Thoracic aorta (tissue), 2 donors: ENCODE measurements around the gene POU3F1. TPM values are rescaled to one million over a fixed set of nuclear protein-coding genes. Genes with fewer than 3 reads are reported as not detected.

Source experiments
- ATAC-seq: fragments of 150-250 bp; one replicate; pipeline ENCODE4 v1.8.0; 2017; ENCODE audit warnings: low read depth; ENCODE audit not compliant: insufficient number of reproducible peaks, low FRiP score
- DNase-seq: peaks from one replicate; pipeline ENCODE4 v3.0.0-alpha.2; 2020; ENCODE audit warnings: low spot score
- H3K27ac ChIP-seq, 2 donors: fragments of 200-600 bp; sonication (generic); 1 replicate in 1 of 2; 2 replicates in 1 of 2; pipeline ENCODE4 v1.5.1; 2016; ENCODE audit warnings: mild to moderate bottlenecking in 2 of 2, moderate library complexity in 2 of 2
- H3K27me3 ChIP-seq: fragments of 200-600 bp; sonication (generic); replicated peaks from 2 replicates; pipeline ENCODE4 v1.6.0; 2016; ENCODE audit warnings: mild to moderate bottlenecking; ENCODE audit not compliant: insufficient read depth
- H3K36me3 ChIP-seq: fragments of 200-600 bp; sonication (generic); one replicate; pipeline ENCODE4 v1.5.1; 2016
- H3K4me1 ChIP-seq, 2 donors: fragments of 200-600 bp; sonication (generic); 1 replicate in 1 of 2; 2 replicates in 1 of 2; pipeline versions ENCODE4 v1.5.1 to v1.6.0; 2016; ENCODE audit warnings: low read depth in 2 of 2, mild to moderate bottlenecking in 1 of 2; ENCODE audit not compliant: control insufficient read depth in 1 of 2
- H3K4me3 ChIP-seq: fragments of 200-600 bp; sonication (generic); 2 replicates; pipeline ENCODE4 v1.5.1; 2016; ENCODE audit warnings: mild to moderate bottlenecking
- H3K9me3 ChIP-seq: fragments of 200-600 bp; sonication (generic); 2 replicates; pipeline ENCODE4 v1.5.1; 2016
- total RNA-seq, 2 donors: library from RNA; depleted of rRNA; stranded (reverse); fragments of >200 nt; gene quantifications; one replicate each; pipeline versions ENCODE4 v1.1.0 to v1.2.3, GENCODE V29; 2016
- TF ChIP-seq, protein P1 (sequence below): fragments of 200-600 bp; sonication (generic); IDR thresholded peaks from one replicate; pipeline ENCODE4 v1.5.1; 2019; ENCODE audit warnings: antibody characterized with exemption

The POU3F1 gene
- total RNA-seq, 2 donors from 2014 or later, result not detected

DNA sequence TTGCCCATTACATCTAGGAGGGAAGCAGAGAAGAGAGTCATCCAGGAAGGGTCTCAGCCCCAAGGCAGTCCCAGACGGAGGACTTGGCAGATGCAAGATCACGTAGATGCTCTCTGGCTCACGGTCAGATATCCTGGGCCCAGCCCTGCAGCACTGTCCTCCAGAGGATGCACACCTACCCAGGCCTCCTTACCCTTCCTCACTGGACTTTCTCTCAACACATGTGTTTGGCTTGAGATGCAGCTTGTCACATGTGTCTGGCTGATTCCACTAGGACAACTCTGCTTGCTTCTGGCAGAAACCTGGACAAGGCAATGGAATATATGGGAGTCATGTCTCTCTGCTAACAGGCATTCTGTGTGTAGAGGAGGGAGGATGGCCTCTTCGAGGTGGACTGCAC is 32.4 kb upstream of the POU3F1 start:
- H3K36me3 ChIP-seq, result no peaks in the 10 kb centered on the region
- ATAC-seq, result no peak
- TF ChIP-seq, protein P1, sequence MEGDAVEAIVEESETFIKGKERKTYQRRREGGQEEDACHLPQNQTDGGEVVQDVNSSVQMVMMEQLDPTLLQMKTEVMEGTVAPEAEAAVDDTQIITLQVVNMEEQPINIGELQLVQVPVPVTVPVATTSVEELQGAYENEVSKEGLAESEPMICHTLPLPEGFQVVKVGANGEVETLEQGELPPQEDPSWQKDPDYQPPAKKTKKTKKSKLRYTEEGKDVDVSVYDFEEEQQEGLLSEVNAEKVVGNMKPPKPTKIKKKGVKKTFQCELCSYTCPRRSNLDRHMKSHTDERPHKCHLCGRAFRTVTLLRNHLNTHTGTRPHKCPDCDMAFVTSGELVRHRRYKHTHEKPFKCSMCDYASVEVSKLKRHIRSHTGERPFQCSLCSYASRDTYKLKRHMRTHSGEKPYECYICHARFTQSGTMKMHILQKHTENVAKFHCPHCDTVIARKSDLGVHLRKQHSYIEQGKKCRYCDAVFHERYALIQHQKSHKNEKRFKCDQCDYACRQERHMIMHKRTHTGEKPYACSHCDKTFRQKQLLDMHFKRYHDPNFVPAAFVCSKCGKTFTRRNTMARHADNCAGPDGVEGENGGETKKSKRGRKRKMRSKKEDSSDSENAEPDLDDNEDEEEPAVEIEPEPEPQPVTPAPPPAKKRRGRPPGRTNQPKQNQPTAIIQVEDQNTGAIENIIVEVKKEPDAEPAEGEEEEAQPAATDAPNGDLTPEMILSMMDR, result no peak
- no peak overlapping the region for H3K4me3 ChIP-seq
- no peak for DNase-seq
- H3K27ac ChIP-seq, result no peak overlapping the region
- no peaks in the 10 kb centered on the region for H3K4me1 ChIP-seq
- no peaks in the 10 kb centered on the region for H3K9me3 ChIP-seq
- no peaks in the 10 kb centered on the region for H3K27me3 ChIP-seq

DNA sequence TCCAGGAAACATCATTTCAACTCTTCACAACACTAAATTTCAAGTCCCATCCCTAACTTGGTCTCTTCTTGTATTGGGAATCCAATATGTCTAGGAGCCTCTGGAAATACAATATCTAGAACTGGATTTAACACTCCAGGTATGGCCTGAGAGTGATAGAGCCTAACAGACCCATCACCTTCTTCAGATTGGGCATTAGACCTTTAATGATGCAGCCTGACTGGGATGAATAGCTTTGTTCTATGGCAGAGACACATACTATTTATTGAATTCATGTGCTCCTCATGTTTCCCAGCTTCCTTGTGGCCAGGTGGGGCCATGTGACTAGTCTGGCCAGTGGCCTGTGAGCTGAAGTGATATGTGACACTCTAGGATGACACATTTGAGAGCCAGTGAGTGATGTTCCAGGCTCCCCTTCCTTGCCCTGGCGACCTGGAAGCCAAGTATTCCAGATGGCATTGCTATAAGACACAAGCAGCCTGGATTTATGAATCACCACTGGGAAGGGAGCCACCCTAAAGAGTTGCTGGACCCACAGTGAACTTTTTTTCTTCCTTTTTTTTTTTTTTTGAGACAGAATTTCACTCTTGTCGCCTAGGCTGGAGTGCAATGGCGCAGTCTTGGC is 31.0 kb upstream of the POU3F1 start:
- no peak for ATAC-seq
- TF ChIP-seq, protein P1, result no peak

DNA sequence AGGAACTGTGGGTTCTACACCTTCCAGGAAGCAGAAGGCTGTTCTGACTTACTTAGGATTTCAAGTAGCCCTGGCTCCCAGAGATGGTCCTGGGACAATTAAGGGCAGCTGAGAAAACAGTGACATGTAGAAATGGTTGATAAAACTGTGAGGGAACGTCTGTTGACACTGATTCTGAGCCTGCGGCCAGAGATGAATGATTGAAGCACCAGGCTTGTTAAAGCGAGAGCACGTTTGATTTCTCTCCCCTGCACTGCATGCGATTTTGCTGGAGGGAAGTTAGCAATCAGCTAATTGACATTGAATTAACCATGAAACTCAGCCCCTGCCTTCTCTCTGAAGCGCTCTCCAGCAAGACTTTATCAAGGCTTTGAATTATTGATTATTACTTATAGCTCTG is 29.9 kb upstream of the POU3F1 start:
- ATAC-seq (no peak), DNase-seq (no peak)
- Histone ChIP-seq H3K9me3 (no peaks in the 10 kb centered on the region), H3K27ac (no peak overlapping the region), H3K4me1 (no peaks in the 10 kb centered on the region), H3K36me3 (no peaks in the 10 kb centered on the region), H3K4me3 (no peak overlapping the region), H3K27me3 (no peaks in the 10 kb centered on the region)
- TF ChIP-seq, protein P1, result no peak

More for the DNA sequence above, 31.0 kb upstream of the POU3F1 start:
- no peaks in the 10 kb centered on the region for H3K36me3 ChIP-seq
- H3K9me3 ChIP-seq, result no peaks in the 10 kb centered on the region
- H3K4me3 ChIP-seq, result no peak overlapping the region
- no peak for DNase-seq
- H3K27ac ChIP-seq, result no peak overlapping the region
- H3K27me3 ChIP-seq, result no peaks in the 10 kb centered on the region
- no peaks in the 10 kb centered on the region for H3K4me1 ChIP-seq

DNA sequence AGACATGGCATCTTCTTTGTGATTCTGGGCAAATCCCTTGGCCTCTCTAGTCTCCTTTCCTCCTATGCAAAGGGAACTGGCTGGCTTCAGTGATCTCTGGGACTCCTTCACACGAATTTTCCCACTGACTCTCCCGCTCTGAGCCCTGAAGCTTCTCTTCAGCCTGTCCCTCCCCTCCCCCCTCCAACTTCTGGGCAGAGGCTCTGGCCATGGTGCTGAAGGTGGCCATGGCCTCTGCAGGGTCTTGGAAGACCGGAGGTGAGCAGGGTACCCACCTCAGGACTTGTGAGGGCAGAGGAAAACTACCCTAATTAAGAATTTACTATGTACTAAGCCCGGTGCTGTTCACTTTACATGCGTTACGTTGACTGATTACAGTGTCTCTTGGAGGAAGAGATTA is 29.4 kb upstream of the POU3F1 start:
- Histone ChIP-seq H3K27me3 (no peaks in the 10 kb centered on the region), H3K9me3 (no peaks in the 10 kb centered on the region), H3K36me3 (no peaks in the 10 kb centered on the region), H3K4me3 (no peak overlapping the region), H3K27ac (no peak overlapping the region), H3K4me1 (no peaks in the 10 kb centered on the region)
- ATAC-seq (no peak), DNase-seq (no peak)
- TF ChIP-seq, protein P1, result no peak

DNA sequence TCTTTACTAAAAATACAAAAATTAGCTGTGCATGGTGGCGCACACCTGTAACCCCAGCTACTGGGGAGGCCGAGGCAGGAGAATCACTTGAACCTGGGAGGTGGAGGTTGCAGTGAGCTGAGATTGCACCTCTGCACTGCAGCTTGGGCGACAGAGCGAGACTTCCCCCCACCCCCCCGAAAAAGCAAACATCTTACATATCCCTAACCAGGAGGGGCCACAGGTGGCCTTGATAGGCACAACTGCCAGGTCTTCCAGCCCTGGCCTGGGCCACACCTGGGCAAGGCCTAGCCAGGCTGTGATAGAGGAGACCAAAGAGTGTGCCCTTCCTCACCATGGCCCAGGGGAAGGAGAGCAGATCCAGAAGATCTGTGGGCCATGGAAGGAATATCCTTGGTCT is 28.6 kb upstream of the POU3F1 start:
- H3K4me1 ChIP-seq, result no peaks in the 10 kb centered on the region
- H3K36me3 ChIP-seq, result no peaks in the 10 kb centered on the region
- no peak overlapping the region for H3K27ac ChIP-seq
- H3K4me3 ChIP-seq, result no peak overlapping the region
- H3K9me3 ChIP-seq, result no peaks in the 10 kb centered on the region
- DNase-seq, result no peak
- TF ChIP-seq, protein P1, result no peak
- no peak for ATAC-seq
- no peaks in the 10 kb centered on the region for H3K27me3 ChIP-seq
